CD14-positive monocyte (primary cell): ENCODE measurements around the gene PRXL2B. TPM values are rescaled to one million over a fixed set of nuclear protein-coding genes. Genes with fewer than 3 reads are reported as not detected.

ENCODE experiments used
- DNase-seq, 3 donors: peaks; one replicate each; pipeline ENCODE4 v3.0.0-alpha.2; 2011 to 2022
- H2AFZ ChIP-seq: 2 replicates; pipeline ENCODE4 v1.6.0; 2012; ENCODE audit warnings: mild to moderate bottlenecking, low read depth, low read length, inconsistent platforms; ENCODE audit not compliant: insufficient read depth, poor library complexity, severe bottlenecking
- H3K27ac ChIP-seq, 2 donors: 1 replicate in 1 of 2; 2 replicates in 1 of 2; pipeline ENCODE4 v1.5.1; 2012 to 2013; ENCODE audit warnings: low read length in 2 of 2, control low read depth in 1 of 2, inconsistent platforms in 1 of 2, low read depth in 1 of 2, mild to moderate bottlenecking in 1 of 2
- H3K27me3 ChIP-seq, 2 donors: one replicate each; pipeline versions ENCODE4 v1.6.0 to v1.6.1; 2011 to 2013; ENCODE audit warnings: low read length in 2 of 2; ENCODE audit not compliant: control insufficient read depth in 2 of 2, insufficient read depth in 2 of 2
- H3K36me3 ChIP-seq, 2 donors: replicated peaks in 1 of 2; 1 replicate in 1 of 2; 2 replicates in 1 of 2; pipeline versions ENCODE4 v1.5.1 to v1.6.1; 2012 to 2013; ENCODE audit warnings: low read length in 2 of 2, control low read depth in 1 of 2, inconsistent platforms in 1 of 2, mild to moderate bottlenecking in 1 of 2; ENCODE audit not compliant: insufficient read depth in 2 of 2, control insufficient read depth in 1 of 2
- H3K4me1 ChIP-seq, 2 donors: 1 replicate in 1 of 2; 2 replicates in 1 of 2; pipeline versions ENCODE4 v1.5.1 to v1.6.1; 2012 to 2013; ENCODE audit warnings: low read length in 2 of 2, control low read depth in 1 of 2, inconsistent platforms in 1 of 2, mild to moderate bottlenecking in 1 of 2, moderate library complexity in 1 of 2; ENCODE audit not compliant: insufficient read depth in 2 of 2, control insufficient read depth in 1 of 2
- H3K4me2 ChIP-seq: replicated peaks from 2 replicates; pipeline ENCODE3; 2012; ENCODE audit warnings: low read length, moderate library complexity, mild to moderate bottlenecking; ENCODE audit not compliant: poor library complexity, severe bottlenecking; ENCODE audit errors: extremely low read depth
- H3K4me3 ChIP-seq, 3 experiments: fragments of 200-600 bp in 1 of 3; sonication (generic) in 1 of 3; replicated peaks in 1 of 3; 1 replicate in 2 of 3; 2 replicates in 1 of 3; pipeline ENCODE4 v1.5.1; 2011 to 2013; ENCODE audit warnings: low read length in 3 of 3, mild to moderate bottlenecking in 3 of 3, control low read depth in 2 of 3, low read depth in 2 of 3, inconsistent platforms in 1 of 3, moderate library complexity in 1 of 3
- H3K79me2 ChIP-seq: 2 replicates; pipeline ENCODE4 v1.6.0; 2012; ENCODE audit warnings: mild to moderate bottlenecking, control low read depth, inconsistent platforms, low read length, moderate library complexity; ENCODE audit not compliant: insufficient read depth
- H3K9ac ChIP-seq: 2 replicates; pipeline ENCODE4 v1.6.0; 2017; ENCODE audit warnings: low read length, mild to moderate bottlenecking; ENCODE audit not compliant: insufficient read depth, poor library complexity, severe bottlenecking
- H3K9me3 ChIP-seq, 2 donors: replicated peaks in 1 of 2; 1 replicate in 1 of 2; 2 replicates in 1 of 2; pipeline versions ENCODE4 v1.5.1 to v1.6.1; 2012 to 2013; ENCODE audit warnings: low read length in 2 of 2, control low read depth in 1 of 2; ENCODE audit not compliant: control insufficient read depth in 1 of 2, insufficient read depth in 1 of 2
- H4K20me1 ChIP-seq: 2 replicates; pipeline ENCODE4 v1.6.0; 2012; ENCODE audit warnings: mild to moderate bottlenecking, low read length, control low read depth, moderate library complexity; ENCODE audit not compliant: insufficient read depth
- H3K27ac Mint-ChIP-seq, 7 donors: one replicate each; pipeline ENCODE4 v1.8.0; 2020; ENCODE audit warnings: mild to moderate bottlenecking in 7 of 7, mixed read lengths in 7 of 7, moderate library complexity in 6 of 7, inconsistent platforms in 2 of 7
- H3K27me3 Mint-ChIP-seq, 3 donors: one replicate each; pipeline ENCODE4 v1.8.0; 2021 to 2022; ENCODE audit warnings: low read depth in 3 of 3, mild to moderate bottlenecking in 3 of 3, mixed read lengths in 3 of 3, moderate library complexity in 3 of 3, inconsistent platforms in 1 of 3
- H3K36me3 Mint-ChIP-seq, 2 donors: one replicate each; pipeline ENCODE4 v1.8.0; 2020; ENCODE audit warnings: mixed read lengths in 2 of 2, inconsistent platforms in 1 of 2, mild to moderate bottlenecking in 1 of 2
- H3K4me1 Mint-ChIP-seq: one replicate; pipeline ENCODE4 v1.8.0; 2020; ENCODE audit warnings: mild to moderate bottlenecking, mixed read lengths
- H3K4me3 Mint-ChIP-seq, 2 donors: one replicate each; pipeline ENCODE4 v1.8.0; 2020; ENCODE audit warnings: mild to moderate bottlenecking in 2 of 2, mixed read lengths in 2 of 2, moderate library complexity in 1 of 2
- H3K9me3 Mint-ChIP-seq, 7 donors: one replicate each; pipeline ENCODE4 v1.8.0; 2020 to 2022; ENCODE audit warnings: mixed read lengths in 7 of 7, mild to moderate bottlenecking in 6 of 7, moderate library complexity in 6 of 7, inconsistent platforms in 2 of 7
- WGBS: methylation state at CpG from one replicate; pipeline ENCODE4 v1.1.5; 2013; ENCODE audit warnings: missing lambda C conversion rate; ENCODE audit not compliant: insufficient coverage; 5-methylcytosine and 5-hydroxymethylcytosine counted together
- intact Hi-C, 2 donors: fragments of 100-400 bp; cut with micrococcal nuclease; formaldehyde crosslinking; loops; one replicate each; pipeline versions ENCODE4 v1.15.0 to v1.15.1; 2023
- polyA plus RNA-seq, 3 donors: library from polyadenylated mRNA; depleted of rRNA in 1 of 3; unstranded in 2 of 3; stranded (reverse) in 1 of 3; fragments of 300-500 nt in 2 of 3; fragments of >200 nt in 1 of 3; fragmentation: Illumina TruSeq in 2 of 3; gene quantifications; 1 replicate in 2 of 3; 2 replicates in 1 of 3; pipeline ENCODE4 v1.2.3, GENCODE V29; 2012 to 2021
- TF ChIP-seq, protein P1 (sequence below): fragments of 200-600 bp; IDR thresholded peaks from one replicate; pipeline ENCODE4 v1.8.0; 2022; ENCODE audit warnings: antibody characterized with exemption, mild to moderate bottlenecking

Gene PRXL2B
- polyA plus RNA-seq, 3 donors: 3.6 to 8.8 (median 6.0) TPM

DNA sequence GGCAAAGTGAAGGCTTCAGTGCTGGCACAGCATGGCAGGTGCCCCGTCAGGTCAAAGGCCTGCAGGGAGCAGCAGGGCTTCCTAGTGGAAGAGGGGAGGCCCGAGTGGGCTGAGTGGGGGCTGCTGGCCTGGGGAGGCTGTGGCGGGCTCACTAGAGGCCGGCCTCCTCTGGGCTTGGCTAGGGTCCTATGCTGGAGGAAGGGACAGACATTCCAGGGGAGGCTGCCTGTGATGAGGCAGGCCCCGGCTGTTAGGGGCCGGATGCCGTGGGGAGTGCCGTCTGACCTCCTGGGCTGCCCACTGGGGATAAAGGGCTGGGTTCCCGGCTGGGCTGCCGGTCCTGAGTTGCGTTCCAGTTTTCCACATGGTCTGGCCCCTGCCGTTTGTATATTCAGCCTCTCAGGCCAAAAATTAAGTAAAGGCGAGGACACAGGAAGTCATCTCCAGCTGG, 21.1 kb downstream of the PRXL2B start:
- WGBS: 87% methylated on average over 11 of the region's 13 CpGs
- intact Hi-C loops: no loop called here
- Mint-ChIP-seq H3K36me3 (no peaks in the 10 kb centered on the region), H3K4me1 (no peaks in the 10 kb centered on the region), H3K27ac (no peak overlapping the region), H3K27me3 (peaks cover 2 to 16% (median 14%) of the 10 kb centered on the region in 3 donors), H3K4me3 (no peak overlapping the region), H3K9me3 (peaks cover 0 to 4% (median 2%) of the 10 kb centered on the region in 7 donors)
- Histone ChIP-seq H2AFZ (no peak overlapping the region), H3K4me2 (no peak overlapping the region), H4K20me1 (no peaks in the 10 kb centered on the region), H3K4me1 (no peaks in the 10 kb centered on the region), H3K36me3 (no peaks in the 10 kb centered on the region), H3K4me3 (no peak overlapping the region), H3K27ac (no peak overlapping the region), H3K9ac (no peak overlapping the region), H3K9me3 (no peaks in the 10 kb centered on the region), H3K79me2 (no peaks in the 10 kb centered on the region), H3K27me3 (no peaks in the 10 kb centered on the region)
- TF ChIP-seq, protein P1, sequence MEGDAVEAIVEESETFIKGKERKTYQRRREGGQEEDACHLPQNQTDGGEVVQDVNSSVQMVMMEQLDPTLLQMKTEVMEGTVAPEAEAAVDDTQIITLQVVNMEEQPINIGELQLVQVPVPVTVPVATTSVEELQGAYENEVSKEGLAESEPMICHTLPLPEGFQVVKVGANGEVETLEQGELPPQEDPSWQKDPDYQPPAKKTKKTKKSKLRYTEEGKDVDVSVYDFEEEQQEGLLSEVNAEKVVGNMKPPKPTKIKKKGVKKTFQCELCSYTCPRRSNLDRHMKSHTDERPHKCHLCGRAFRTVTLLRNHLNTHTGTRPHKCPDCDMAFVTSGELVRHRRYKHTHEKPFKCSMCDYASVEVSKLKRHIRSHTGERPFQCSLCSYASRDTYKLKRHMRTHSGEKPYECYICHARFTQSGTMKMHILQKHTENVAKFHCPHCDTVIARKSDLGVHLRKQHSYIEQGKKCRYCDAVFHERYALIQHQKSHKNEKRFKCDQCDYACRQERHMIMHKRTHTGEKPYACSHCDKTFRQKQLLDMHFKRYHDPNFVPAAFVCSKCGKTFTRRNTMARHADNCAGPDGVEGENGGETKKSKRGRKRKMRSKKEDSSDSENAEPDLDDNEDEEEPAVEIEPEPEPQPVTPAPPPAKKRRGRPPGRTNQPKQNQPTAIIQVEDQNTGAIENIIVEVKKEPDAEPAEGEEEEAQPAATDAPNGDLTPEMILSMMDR: no peak
- DNase-seq: no peak

- H3K4me3 ChIP-seq: no peak overlapping the region
- peaks cover 5 to 14% (median 14%) of the 10 kb centered on the region in 3 donors for H3K27me3 Mint-ChIP-seq
- H3K4me3 Mint-ChIP-seq: no peak overlapping the region
- TF ChIP-seq, protein P1: no peak
- no peaks in the 10 kb centered on the region for H3K36me3 Mint-ChIP-seq
- no peak overlapping the region for H3K27ac ChIP-seq
- no peak for DNase-seq
- peaks cover 6 to 16% (median 12%) of the 10 kb centered on the region in 7 donors for H3K9me3 Mint-ChIP-seq
- no peak overlapping the region for H2AFZ ChIP-seq
- no peaks in the 10 kb centered on the region for H3K36me3 ChIP-seq
- WGBS: 92% methylated on average over 34 of the region's 34 CpGs
- H4K20me1 ChIP-seq: no peaks in the 10 kb centered on the region
- H3K4me1 Mint-ChIP-seq: no peaks in the 10 kb centered on the region
- H3K9ac ChIP-seq: no peak overlapping the region
- H3K4me2 ChIP-seq: no peak overlapping the region
- H3K79me2 ChIP-seq: no peaks in the 10 kb centered on the region
- no peaks in the 10 kb centered on the region for H3K4me1 ChIP-seq
- peaks cover 5 to 8% of the 10 kb centered on the region in 2 donors for H3K9me3 ChIP-seq
- H3K27ac Mint-ChIP-seq: no peak overlapping the region
- H3K27me3 ChIP-seq: no peaks in the 10 kb centered on the region
- intact Hi-C loops: no loop called here
These were observed 22.9 kb downstream of the PRXL2B start for GRCh38 chr1:2609319-2610035.
